A673 (cell line): ENCODE results near the gene RNF5. TPM values are rescaled to one million over a fixed set of nuclear protein-coding genes. Genes with fewer than 3 reads are reported as not detected.
"Not testable (repeated sequence)": the region's sequence is repeated elsewhere in the genome, so short reads cannot be mapped to it uniquely, and the experiment has no call there.

ENCODE experiments used
- BruUV-seq: library from RNA; stranded (reverse); fragments of 400-500 nt; replicated peaks from 2 replicates; lab custom pipeline; 2021; lab: Mats Ljungman, UMichigan
- CTCF ChIA-PET: fragments of 300-600 bp; sonication (Branson Sonifier 250); formaldehyde crosslinking; loops from one replicate; lab custom pipeline; 2022; ENCODE audit warnings: antibody characterized with exemption; lab: Charles Lee
- POLR2A ChIA-PET: fragments of 300-600 bp; sonication (Branson Sonifier 250); formaldehyde crosslinking; loops from one replicate; lab custom pipeline; 2022; ENCODE audit warnings: antibody characterized with exemption; ENCODE audit not compliant: low non-redundant PET; lab: Charles Lee
- DNase-seq: peaks from one replicate; pipeline ENCODE4 v3.0.0-alpha.2; 2015; ENCODE audit warnings: low spot score
- H3K27ac ChIP-seq: fragments of 200-600 bp; sonication (generic); 2 replicates; pipeline ENCODE4 v1.5.1; 2016; ENCODE audit warnings: mixed run types, low read depth, mild to moderate bottlenecking, mixed read lengths, antibody characterized with exemption, low read length; ENCODE audit not compliant: poor library complexity, severe bottlenecking
- H3K27me3 ChIP-seq: fragments of 200-600 bp; sonication (generic); replicated peaks from 2 replicates; pipeline ENCODE4 v1.6.1; 2017; ENCODE audit warnings: mixed run types, low read depth, mild to moderate bottlenecking, mixed read lengths, antibody characterized with exemption, low read length; ENCODE audit not compliant: insufficient read depth, poor library complexity
- H3K36me3 ChIP-seq: fragments of 200-600 bp; sonication (generic); 2 replicates; pipeline ENCODE4 v1.6.1; 2016; ENCODE audit warnings: mixed run types, mild to moderate bottlenecking, mixed read lengths, antibody characterized with exemption, low read length; ENCODE audit not compliant: insufficient read depth, poor library complexity, severe bottlenecking
- H3K4me1 ChIP-seq: fragments of 200-600 bp; sonication (generic); 2 replicates; pipeline ENCODE4 v1.6.1; 2017; ENCODE audit warnings: mixed run types, mild to moderate bottlenecking, mixed read lengths, antibody characterized with exemption, low read length; ENCODE audit not compliant: insufficient read depth, poor library complexity, severe bottlenecking
- H3K4me3 ChIP-seq: fragments of 200-600 bp; sonication (generic); 2 replicates; pipeline ENCODE4 v1.5.1; 2016; ENCODE audit warnings: low read depth, mixed run types, mild to moderate bottlenecking, mixed read lengths, low read length; ENCODE audit not compliant: poor library complexity, severe bottlenecking
- H3K9me3 ChIP-seq: fragments of 200-600 bp; sonication (generic); 2 replicates; pipeline ENCODE4 v1.6.1; 2016; ENCODE audit warnings: mixed run types, low read depth, mild to moderate bottlenecking, mixed read lengths, antibody characterized with exemption, low read length; ENCODE audit not compliant: poor library complexity, severe bottlenecking
- CTCF ChIP-seq: fragments of 300-800, 200-600 bp; sonication (generic); conservative IDR thresholded peaks from 2 replicates; pipeline ENCODE4 v1.5.1; 2017; ENCODE audit warnings: low read depth, mild to moderate bottlenecking, antibody characterized with exemption, low read length, moderate library complexity, mixed read lengths
- EZH2 ChIP-seq: fragments of 200-600 bp; sonication (generic); IDR thresholded peaks from 2 replicates; pipeline ENCODE4 v1.6.1; 2017; ENCODE audit warnings: borderline replicate concordance, low read depth, mild to moderate bottlenecking, mixed read lengths, antibody characterized with exemption, low read length; ENCODE audit not compliant: poor library complexity, severe bottlenecking
- intact Hi-C: fragments of 100-400 bp; cut with micrococcal nuclease; formaldehyde crosslinking; loops from one replicate; pipeline ENCODE4 v1.10.0; 2022; ENCODE audit not compliant: unreplicated experiment
- total RNA-seq: library from RNA; stranded (reverse); gene quantifications from 2 replicates; pipeline ENCODE4 v1.2.3, GENCODE V29; 2021

Gene RNF5
- total RNA-seq, 1 experiment from 2014 or later, result 62.9 TPM

GRCh38 chr6:32187725-32188380 is 9.6 kb downstream of the RNF5 start:
- H3K27me3 ChIP-seq, CTCF ChIA-PET, DNase-seq, BruUV-seq, intact Hi-C loops, POLR2A ChIA-PET, H3K9me3 ChIP-seq: not testable (repeated sequence)
- peaks cover 18% of the 10 kb centered on the region for H3K4me1 ChIP-seq
- H3K4me3 ChIP-seq, result peak overlapping the region; percentile 69
- peak overlapping the region; percentile 94 for H3K27ac ChIP-seq
- H3K36me3 ChIP-seq, result peaks cover 33% of the 10 kb centered on the region

- Histone ChIP-seq H3K27ac (peak overlapping the region; percentile 94), H3K4me3 (peak overlapping the region; percentile 69), H3K27me3 (no peaks in the 10 kb centered on the region), H3K9me3 (no peaks in the 10 kb centered on the region), H3K36me3 (peaks cover 27% of the 10 kb centered on the region), H3K4me1 (peaks cover 20% of the 10 kb centered on the region)
- intact Hi-C loops, result no loop called here
- ChIA-PET CTCF (no interaction called here), POLR2A (no interaction called here)
- no peak for TF ChIP-seq EZH2
- TF ChIP-seq CTCF, result no peak
- DNase-seq, result no peak
- no TSS peak for BruUV-seq
These were observed 10.3 kb downstream of the RNF5 start for GRCh38 chr6:32188381-32189068.

GRCh38 chr6:32189069-32189741 is 11.0 kb downstream of the RNF5 start:
- Histone ChIP-seq H3K9me3 (no peaks in the 10 kb centered on the region), H3K4me1 (peaks cover 20% of the 10 kb centered on the region), H3K36me3 (peaks cover 22% of the 10 kb centered on the region), H3K4me3 (peak overlapping the region; percentile 69), H3K27ac (peak overlapping the region; percentile 94), H3K27me3 (no peaks in the 10 kb centered on the region)
- no TSS peak for BruUV-seq
- DNase-seq, result no peak
- ChIA-PET POLR2A (no interaction called here), CTCF (no interaction called here)
- no peak for TF ChIP-seq CTCF
- TF ChIP-seq EZH2, result no peak
- intact Hi-C loops, result no loop called here
